EH (cell line): ENCODE results near the gene CPNE8.
A peak's percentile ranks its signal among the peaks of the same experiment; 100 is the strongest.

Experiments used
- DNase-seq: peaks from one replicate; pipeline ENCODE4 v3.0.0-alpha.2; 2015; ENCODE audit warnings: low read depth

Gene CPNE8

GRCh38 chr12:38728894-38729293 is 176.5 kb downstream of the CPNE8 start:
- DNase-seq: no peak

DNA sequence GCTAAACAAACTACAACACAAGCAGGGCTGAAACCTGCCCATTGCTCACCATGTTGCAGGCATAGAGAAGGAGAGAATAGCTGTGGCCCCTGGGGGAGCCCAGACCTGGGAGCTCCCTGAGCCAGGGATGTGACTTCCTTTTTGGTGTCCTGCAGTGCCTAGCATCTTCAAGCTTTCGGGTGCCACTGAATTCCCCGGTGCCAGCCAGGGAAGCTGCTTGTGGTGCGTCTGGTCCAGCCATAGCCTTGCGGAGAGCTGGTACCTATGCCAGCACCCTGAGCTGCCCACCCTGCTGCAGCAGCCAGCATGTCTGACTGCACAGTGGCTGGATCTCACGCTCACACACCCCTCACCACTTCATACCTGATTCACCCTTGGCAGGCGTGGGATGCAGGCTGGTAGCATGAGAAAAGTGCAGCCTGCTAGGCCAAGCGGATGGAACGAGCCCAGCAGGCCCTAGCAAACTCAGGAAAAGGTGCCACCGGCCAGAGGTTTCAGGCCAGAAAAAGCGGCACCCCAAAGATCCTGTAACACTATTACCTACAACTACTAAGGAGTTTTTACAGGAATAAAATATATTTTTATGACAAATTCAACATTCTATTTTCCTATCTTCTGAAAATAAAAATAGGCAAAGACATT is 183.7 kb downstream of the CPNE8 start:
- no peak for DNase-seq

- no peak for DNase-seq
Observed at GRCh38 chr12:38720661-38721060, 184.7 kb downstream of the CPNE8 start.

- no peak for DNase-seq
Observed at GRCh38 chr12:38713294-38713693, 192.1 kb downstream of the CPNE8 start.

DNA sequence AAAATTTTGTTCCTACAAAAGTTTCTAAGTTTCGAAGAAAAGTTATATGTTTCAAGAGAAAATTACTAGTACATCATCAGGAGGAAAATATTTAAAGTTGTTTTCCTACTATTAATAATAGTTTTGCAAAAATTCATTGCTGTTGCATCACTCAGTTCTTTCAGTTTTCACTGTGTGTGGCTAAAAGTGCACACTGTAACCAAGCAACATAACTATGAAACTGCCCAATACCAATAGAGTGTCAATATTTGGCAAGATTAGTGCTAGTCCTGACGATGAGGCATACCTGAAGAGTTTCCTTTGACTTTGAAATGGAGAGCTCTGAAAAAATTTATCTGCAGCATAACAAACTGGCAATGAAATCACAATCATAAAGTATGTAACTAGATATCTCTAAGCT is 194.3 kb downstream of the CPNE8 start:
- DNase-seq: no peak

DNA sequence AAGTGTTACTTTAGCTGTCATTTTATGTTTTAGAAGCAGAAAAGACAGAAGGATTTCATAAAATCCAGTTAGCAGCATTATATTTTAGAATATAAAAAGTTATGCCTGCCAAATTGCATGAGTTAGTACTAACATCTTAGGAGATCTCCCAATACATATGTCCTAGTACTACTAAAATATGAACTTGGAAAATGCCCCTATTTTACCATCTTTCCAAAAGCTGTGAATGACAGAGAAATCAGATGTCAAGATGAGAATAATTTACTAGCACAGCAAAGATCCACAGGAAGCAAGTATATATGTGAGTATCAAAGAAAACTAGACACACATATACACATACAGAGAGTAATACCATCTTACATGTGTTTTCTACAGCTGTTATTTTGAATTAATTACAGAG is 196.9 kb downstream of the CPNE8 start:
- DNase-seq: no peak

- DNase-seq: no peak
Observed at GRCh38 chr12:38707648-38708047, 197.7 kb downstream of the CPNE8 start.

- DNase-seq: no peak
Observed at GRCh38 chr12:38697289-38697688, 208.1 kb downstream of the CPNE8 start.

GRCh38 chr12:38695057-38695456 is 210.3 kb downstream of the CPNE8 start:
- no peak for DNase-seq

DNA sequence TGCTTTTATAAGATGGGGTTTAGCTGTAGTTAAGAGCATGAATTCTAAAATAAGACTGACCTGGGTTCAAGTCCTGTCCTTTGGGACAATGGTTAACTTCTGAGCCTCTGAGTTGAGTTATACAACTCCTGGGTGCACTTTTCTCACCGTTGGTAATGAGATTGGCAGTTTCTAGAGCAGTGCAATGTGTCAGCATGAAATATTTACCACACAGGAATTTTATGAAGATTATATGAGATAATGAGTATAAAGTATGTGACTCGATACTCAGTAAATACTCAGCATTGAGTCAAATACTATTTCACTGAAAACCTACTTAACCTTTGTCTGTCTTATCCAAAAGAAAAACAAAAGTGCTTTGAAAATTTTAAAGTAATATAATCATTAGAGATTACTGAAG is 214.2 kb downstream of the CPNE8 start:
- DNase-seq: no peak

DNA sequence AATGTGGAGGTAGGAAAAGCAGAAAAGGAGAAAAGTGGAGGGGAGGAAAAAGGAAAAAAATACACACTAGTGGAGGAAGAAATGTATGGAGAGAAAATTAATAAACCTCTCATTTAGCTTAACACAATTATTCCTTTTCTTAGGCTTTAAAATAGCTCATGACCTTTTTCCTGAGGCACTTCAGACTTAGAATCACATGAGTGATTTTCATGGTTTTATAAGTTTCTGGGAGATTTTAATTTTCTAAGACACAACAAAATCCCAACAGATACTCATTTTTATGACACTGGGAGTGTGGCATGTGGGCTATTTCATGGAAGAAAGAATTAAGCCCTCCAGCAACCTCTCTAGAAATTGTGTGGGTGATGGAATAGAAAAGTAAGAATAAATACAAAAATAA is 214.7 kb downstream of the CPNE8 start:
- DNase-seq: no peak

GRCh38 chr12:38689704-38690103 is 215.7 kb downstream of the CPNE8 start:
- peak; percentile 5 for DNase-seq

- DNase-seq: no peak
Observed at GRCh38 chr12:38689195-38689594, 216.2 kb downstream of the CPNE8 start.

- no peak for DNase-seq
Observed at GRCh38 chr12:38682521-38682920, 222.9 kb downstream of the CPNE8 start.

GRCh38 chr12:38669530-38669929 is 235.9 kb downstream of the CPNE8 start:
- DNase-seq: no peak

DNA sequence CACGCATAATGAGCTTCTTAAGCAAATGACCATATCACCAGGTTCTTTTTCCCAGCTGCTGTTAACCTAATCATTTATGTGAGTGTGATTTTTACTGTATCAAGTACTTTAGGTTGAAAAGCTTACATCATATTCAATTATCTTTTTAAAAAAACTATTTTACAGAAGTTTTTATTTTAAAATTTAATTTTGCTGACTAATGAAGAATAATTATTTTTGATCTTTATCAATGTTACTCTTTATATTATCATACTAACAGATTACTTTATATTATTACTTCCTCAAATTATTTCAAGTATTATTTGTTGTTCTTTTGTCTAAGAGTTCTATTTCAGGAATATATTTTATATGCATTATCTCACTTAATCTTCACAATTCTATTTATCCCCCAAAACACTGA is 236.3 kb downstream of the CPNE8 start:
- DNase-seq: no peak

DNA sequence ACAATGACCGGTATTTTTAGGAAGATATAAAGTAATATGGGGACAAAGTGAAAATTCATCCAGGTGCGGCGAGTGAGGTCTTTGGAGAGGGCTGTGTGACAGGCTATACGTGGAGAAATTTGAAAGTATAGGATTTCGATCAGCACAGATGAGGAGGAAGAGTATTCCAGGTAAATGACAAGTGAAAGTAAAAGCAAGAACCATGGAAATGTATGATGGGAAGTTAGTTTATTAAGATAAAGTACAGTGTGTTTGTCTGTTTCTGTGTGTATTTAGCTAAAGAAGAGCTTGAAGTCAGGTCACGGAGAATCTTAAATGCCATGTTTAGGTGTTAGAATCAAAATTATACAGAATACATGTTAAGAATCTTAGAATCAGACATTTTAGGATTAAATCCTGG is 239.0 kb downstream of the CPNE8 start:
- no peak for DNase-seq

- DNase-seq: no peak
Observed at GRCh38 chr12:38664661-38665269, 240.6 kb downstream of the CPNE8 start.

DNA sequence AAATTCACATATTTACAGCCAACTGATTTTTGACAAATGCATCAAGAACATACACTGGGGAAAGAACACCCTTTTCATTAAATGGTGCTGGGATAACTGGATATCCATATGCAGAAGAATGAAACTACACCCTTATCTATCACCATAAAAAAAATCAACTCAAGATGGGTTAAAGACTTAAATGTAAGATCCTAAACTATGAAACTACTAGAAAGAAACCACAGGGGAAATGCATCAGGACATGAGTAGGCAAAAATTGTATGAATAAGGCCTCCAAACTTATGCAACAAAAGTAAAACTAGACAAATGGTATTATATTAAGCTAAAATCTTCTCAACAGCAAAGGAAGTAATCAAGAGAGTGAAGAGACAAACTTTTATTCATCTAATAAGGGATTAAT is 242.6 kb downstream of the CPNE8 start:
- no peak for DNase-seq

GRCh38 chr12:38653650-38654049 is 251.7 kb downstream of the CPNE8 start:
- no peak for DNase-seq

DNA sequence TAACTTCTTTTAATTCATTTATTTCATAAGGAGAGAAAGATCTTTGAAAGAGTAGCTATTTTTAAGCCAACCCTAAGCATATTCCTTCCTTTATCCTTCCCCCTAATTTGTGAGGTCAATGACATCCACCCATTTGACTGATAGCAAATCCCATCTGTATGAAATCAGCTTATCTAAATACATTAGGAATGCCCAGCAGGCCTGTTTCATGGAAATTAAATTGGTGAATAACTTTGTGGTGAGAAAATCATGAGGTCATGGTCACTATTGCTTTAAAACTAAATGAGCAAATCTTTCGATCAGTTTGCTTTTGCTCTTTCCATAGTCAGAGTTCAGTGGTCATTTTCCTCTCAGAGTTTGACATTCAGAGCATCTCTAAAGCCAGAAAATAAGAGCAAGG is 256.6 kb downstream of the CPNE8 start:
- no peak for DNase-seq

GRCh38 chr12:38646146-38646545 is 259.2 kb downstream of the CPNE8 start:
- no peak for DNase-seq

DNA sequence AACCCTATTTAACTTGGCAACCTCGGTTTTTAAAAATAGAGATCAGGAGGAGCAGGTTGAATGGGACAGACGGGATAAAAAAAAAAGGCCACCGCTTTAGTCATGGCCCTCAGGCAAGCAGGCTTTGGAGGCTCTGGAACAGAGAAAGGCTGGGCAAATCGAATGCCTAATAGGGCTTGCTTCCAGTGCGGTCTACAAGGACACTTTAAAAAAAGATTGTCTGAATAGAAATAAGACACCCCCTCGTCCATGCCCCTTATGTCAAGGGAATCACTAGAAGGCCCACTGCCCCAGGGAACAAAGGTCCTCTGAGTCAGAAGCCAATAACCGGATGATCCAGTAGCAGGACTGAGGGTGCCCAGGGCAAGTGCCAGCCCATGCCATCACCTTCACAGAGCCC is 265.8 kb downstream of the CPNE8 start:
- DNase-seq: no peak

- no peak for DNase-seq
Observed at GRCh38 chr12:38638401-38638800, 267.0 kb downstream of the CPNE8 start.
